HG03460 (cell line): ENCODE data around the gene EEFSEC.

Experiments
- ATAC-seq: cut with Tn5 transposase; IDR thresholded peaks from one replicate; pipeline ENCODE4 v1.9.1; 2021; ENCODE audit not compliant: unreplicated experiment

EEFSEC gene

DNA sequence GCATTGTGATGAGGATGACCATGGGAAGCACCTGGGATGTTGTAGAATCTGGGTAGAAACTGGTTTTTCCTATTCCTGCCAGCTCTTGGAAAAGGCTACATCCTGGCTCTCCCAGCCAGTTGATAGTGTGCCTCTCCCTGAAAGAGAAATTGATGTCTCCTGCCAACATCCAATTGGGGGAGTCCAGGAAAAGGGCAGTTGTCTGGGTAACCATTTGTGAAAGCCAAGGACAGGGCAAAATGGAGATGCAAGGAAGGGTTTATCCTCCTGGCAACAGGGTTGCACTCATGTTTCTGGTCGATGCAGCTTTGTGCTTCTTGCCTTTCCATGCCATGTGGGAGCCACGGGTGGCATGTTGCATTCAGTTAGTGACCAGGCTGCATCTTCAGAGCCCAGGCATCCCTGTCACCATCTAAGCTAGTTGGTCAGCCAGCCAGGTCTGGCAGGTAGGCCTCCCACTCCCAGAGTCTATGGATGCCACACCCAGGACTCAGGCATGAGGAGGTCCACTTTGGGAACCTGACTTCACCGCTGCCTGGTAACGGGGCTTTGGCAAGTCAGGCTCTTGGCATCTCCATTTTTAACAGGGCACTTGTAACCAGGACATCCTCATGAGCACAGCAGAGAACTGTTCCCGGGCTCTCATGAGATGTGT, 159.9 kb downstream of the EEFSEC start:
- ATAC-seq = no peak

GRCh38 chr3:128313935-128314334, 160.7 kb downstream of the EEFSEC start:
- no peak for ATAC-seq

DNA sequence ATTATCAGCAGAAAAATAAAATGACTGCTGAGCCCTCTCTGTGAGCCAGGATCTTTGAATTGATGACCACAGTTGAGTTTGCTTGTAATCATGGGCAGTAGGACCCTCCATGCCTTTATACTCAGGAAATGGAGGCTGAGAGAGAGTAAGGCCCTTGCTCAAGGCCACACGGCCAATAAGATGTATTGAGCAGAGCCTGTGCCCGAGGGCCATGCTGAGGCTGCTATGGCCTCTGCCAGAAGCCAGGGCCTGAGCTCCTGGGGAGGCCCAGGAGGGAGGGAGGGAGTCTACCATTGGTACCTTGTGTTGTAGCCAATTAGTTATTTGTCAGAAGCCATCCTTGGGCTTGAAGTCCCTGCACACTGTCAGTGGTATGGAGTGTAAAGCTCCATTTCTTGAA, 162.0 kb downstream of the EEFSEC start:
- ATAC-seq = no peak

GRCh38 chr3:128316481-128316891, 163.2 kb downstream of the EEFSEC start:
- no peak for ATAC-seq

GRCh38 chr3:128317101-128317697, 163.9 kb downstream of the EEFSEC start:
- no peak for ATAC-seq

GRCh38 chr3:128317698-128318231, 164.5 kb downstream of the EEFSEC start:
- no peak for ATAC-seq

- no peak for ATAC-seq
These were observed 165.1 kb downstream of the EEFSEC start for GRCh38 chr3:128318275-128318941.

- no peak for ATAC-seq
These were observed 165.8 kb downstream of the EEFSEC start for GRCh38 chr3:128319107-128319506.

- no peak for ATAC-seq
These were observed 166.5 kb downstream of the EEFSEC start for GRCh38 chr3:128319741-128320141.

GRCh38 chr3:128320551-128321340, 167.5 kb downstream of the EEFSEC start:
- no peak for ATAC-seq

- no peak for ATAC-seq
These were observed 168.1 kb downstream of the EEFSEC start for GRCh38 chr3:128321418-128321817.

GRCh38 chr3:128322030-128323022, 169.0 kb downstream of the EEFSEC start:
- ATAC-seq = no peak

DNA sequence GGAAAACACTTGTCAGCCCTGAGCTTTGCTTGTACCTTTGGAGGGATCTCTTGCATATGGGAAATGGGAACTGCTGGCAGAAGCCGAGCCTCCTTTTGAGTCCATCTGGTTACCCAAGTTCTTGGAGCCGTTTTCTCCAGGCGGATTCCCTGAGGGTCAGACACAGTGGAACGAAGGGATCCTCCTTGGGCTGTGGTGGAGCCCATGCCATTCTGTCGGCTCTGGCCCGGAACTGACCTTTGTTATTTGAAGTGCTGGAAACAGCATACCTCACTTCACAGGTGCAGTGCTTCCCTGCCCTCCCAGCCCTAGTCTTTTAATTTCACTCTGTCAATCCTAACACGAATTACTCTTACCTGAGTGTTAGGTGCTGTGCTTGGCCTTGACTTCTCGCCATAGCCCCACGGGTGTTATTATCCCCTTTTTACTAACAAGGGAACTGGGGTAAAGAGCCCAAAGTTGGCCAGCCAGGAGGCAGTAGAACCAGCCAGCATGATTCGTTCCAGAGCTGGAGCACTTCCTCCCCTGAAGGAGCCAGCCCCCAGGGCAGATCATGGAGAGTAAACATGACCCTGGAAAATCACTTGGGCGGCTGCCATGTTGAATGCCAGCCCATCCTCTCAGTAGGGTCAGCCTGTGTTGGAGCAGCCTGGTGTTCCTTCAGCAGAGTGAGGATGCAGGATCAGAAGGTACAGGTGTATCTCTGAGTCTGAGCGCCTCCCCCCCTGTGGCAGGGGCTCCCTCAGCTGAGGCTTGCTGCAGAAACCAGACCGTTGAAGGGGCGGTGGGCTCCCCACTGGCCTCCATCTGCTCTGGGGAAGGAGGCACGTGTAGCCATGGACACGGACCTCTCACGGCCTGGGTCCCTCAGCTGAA, 170.2 kb downstream of the EEFSEC start:
- ATAC-seq = no peak

DNA sequence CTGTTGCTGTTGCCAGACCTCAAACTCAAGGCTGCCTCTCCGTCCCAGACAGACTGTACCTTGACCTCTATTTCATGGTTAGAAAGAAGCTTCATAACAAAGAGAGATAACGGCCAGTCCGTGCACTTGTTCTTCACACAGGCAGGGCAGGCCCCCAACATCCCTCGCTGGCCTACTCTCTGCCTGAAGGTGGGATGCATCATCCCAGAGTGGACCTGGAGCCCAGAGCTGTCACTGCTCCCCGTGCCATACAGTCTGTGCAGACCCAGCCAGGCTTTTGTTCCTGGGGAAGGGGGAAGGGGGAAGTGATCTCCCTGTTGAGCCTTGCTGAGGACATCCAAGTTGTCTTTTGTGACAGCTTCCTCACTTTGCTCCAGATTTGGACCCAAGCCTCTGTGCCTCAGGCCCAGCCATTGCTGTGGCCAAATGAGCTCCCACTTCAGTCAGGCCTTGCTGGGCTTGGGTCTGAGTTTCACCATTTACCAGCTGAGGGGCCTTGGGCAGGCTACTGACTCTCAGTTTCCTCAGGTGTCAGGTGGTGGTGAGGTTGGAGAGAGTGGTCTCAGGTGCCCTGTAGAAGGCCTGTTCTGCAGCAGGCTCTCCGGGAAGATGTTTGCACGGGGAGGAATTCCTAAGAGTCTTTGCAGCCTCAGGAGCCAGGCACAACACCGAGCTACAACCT, 171.8 kb downstream of the EEFSEC start:
- ATAC-seq = no peak

- ATAC-seq = no peak
These were observed 173.0 kb downstream of the EEFSEC start for GRCh38 chr3:128326051-128326823.

DNA sequence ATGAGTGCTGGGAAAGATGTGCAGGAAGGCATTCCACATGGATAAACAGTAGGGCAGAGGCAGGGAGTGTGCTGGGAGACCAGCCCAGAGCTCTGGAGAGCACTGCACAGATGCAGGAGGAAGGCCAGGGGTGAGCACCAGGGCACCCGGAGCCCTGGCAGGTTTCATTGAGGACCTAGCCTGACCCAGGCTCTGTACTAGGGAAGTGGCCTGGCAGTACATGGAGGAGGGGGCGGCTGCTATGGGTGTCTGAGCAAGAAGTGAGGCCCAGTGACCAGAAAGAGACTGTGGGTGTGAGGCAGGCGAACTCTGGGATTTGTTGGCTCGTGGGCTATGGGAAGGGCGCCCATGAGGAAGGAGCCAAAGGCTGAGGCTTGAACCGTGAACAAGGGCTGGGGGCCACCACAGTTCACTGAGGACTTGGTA, 174.3 kb downstream of the EEFSEC start:
- no peak for ATAC-seq

- ATAC-seq = no peak
These were observed 175.5 kb downstream of the EEFSEC start for GRCh38 chr3:128328546-128329458.
